Suprapubic skin (tissue), 3 donors: Measurements from ENCODE around the gene HS6ST1.

ENCODE experiments used
- CTCF ChIP-seq, 2 donors: fragments of 200-600 bp in 1 of 2; fragments of 450-650 bp in 1 of 2; sonication (generic) in 1 of 2; IDR thresholded peaks; one replicate each; pipeline ENCODE4 v1.5.1; 2016 to 2019; ENCODE audit warnings: antibody characterized with exemption in 2 of 2, mild to moderate bottlenecking in 1 of 2, moderate library complexity in 1 of 2
- EP300 ChIP-seq: sonication (generic); formaldehyde crosslinking; IDR thresholded peaks from one replicate; pipeline ENCODE4 v1.6.1; 2017; ENCODE audit warnings: antibody characterized with exemption
- POLR2A ChIP-seq, 2 donors: fragments of 450-650 bp; IDR thresholded peaks; one replicate each; pipeline ENCODE4 v1.6.1; 2017; ENCODE audit warnings: antibody characterized with exemption in 2 of 2, mild to moderate bottlenecking in 2 of 2, moderate library complexity in 2 of 2

GRCh38 chr2:128342550-128342949 is 23.9 kb upstream of the HS6ST1 start:
- no peak for TF ChIP-seq POLR2A (IDR thresholded peaks at IDR 0.05)
- no peak for TF ChIP-seq CTCF (IDR thresholded peaks at IDR 0.05)
- TF ChIP-seq EP300 = no peak
